SK-N-SH (cell line): ENCODE measurements around the gene RNF130.

Source experiments
- EP300 ChIP-seq, 2 experiments: IDR thresholded peaks; 2 replicates each; pipeline versions ENCODE4 v1.4.0 to v1.6.1; 2012; ENCODE audit warnings: borderline replicate concordance in 1 of 2, low read depth in 1 of 2, low read length in 1 of 2
- GABPA ChIP-seq: IDR thresholded peaks from 2 replicates; pipeline ENCODE4 v1.4.0; 2012; ENCODE audit warnings: low read depth, mild to moderate bottlenecking
- NRF1 ChIP-seq: IDR thresholded peaks from 2 replicates; pipeline ENCODE4 v1.6.1; 2012; ENCODE audit warnings: low read depth, mild to moderate bottlenecking, low read length
- POLR2AphosphoS5 ChIP-seq: IDR thresholded peaks from 2 replicates; pipeline ENCODE4 v1.6.1; 2012; ENCODE audit warnings: low read depth, low read length
- RAD21 ChIP-seq: IDR thresholded peaks from 2 replicates; pipeline ENCODE4 v1.6.1; 2012; ENCODE audit warnings: mild to moderate bottlenecking, low read length
- SMC3 ChIP-seq: IDR thresholded peaks from 2 replicates; pipeline ENCODE4 v1.6.1; 2012; ENCODE audit warnings: low read depth, low read length, improper control_type of control experiment
- TCF12 ChIP-seq: IDR thresholded peaks from 2 replicates; pipeline ENCODE4 v1.4.0; 2012
- YY1 ChIP-seq: IDR thresholded peaks from 2 replicates; pipeline ENCODE4 v1.4.0; 2012; ENCODE audit warnings: low read depth, mild to moderate bottlenecking
- TF ChIP-seq, protein P1 (sequence below): fragments of 200-600 bp; sonication (generic); IDR thresholded peaks from 2 replicates; pipeline ENCODE4 v1.6.1; 2017; ENCODE audit warnings: antibody characterized with exemption, mild to moderate bottlenecking, moderate library complexity
- TF ChIP-seq, protein P2 (sequence below): fragments of 150-350 bp; IDR thresholded peaks from 2 replicates; pipeline ENCODE4 v1.6.1; 2017; ENCODE audit warnings: antibody characterized with exemption, low read length, low read depth, borderline replicate concordance
- TF ChIP-seq, protein P3 (sequence below): IDR thresholded peaks from 2 replicates; pipeline ENCODE4; 2012
- TF ChIP-seq, protein P4 (sequence below): IDR thresholded peaks from 2 replicates; pipeline ENCODE4 v1.4.0; 2012; ENCODE audit warnings: low read depth
- TF ChIP-seq, protein P5 (sequence below): IDR thresholded peaks from 2 replicates; pipeline ENCODE4 v1.6.1; 2012; ENCODE audit warnings: mild to moderate bottlenecking, low read depth, low read length, moderate library complexity

DNA sequence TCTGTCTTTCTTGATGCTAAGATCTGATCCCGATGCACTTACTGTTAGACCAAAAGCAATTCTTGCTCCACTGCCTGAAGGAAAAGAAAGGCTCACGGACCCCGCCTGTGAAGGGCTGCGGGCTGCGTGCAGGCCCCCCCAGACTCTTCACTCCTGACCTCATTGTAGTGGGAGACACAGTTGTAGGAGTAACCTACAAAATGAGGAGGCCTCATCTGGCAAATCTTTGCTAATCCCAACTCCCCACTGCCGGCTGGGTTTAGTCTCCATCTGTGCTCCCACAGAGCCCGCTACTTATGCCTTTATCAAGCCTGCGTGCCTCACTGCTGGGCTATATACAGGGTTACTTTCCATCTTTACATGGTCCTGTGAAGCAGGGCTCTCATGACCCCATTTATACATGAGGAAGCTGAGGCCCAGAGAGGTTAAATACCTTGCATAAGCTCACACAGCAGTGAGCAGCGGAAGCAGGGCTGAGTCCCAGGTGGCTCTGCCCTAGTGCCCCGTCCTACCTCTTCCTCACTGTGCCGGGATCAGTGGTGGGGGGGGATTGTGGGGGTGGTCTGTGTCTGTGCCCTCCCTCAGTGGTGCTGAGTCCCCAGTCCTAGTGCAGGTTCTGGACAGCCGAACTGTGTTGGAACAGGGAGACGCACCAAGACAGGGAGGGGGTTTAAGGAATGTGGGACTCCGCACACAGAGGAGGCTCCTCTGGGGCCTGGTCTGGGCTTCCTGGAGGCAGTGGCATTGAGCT, 43.9 kb upstream of the RNF130 start:
- TF ChIP-seq, protein P1, sequence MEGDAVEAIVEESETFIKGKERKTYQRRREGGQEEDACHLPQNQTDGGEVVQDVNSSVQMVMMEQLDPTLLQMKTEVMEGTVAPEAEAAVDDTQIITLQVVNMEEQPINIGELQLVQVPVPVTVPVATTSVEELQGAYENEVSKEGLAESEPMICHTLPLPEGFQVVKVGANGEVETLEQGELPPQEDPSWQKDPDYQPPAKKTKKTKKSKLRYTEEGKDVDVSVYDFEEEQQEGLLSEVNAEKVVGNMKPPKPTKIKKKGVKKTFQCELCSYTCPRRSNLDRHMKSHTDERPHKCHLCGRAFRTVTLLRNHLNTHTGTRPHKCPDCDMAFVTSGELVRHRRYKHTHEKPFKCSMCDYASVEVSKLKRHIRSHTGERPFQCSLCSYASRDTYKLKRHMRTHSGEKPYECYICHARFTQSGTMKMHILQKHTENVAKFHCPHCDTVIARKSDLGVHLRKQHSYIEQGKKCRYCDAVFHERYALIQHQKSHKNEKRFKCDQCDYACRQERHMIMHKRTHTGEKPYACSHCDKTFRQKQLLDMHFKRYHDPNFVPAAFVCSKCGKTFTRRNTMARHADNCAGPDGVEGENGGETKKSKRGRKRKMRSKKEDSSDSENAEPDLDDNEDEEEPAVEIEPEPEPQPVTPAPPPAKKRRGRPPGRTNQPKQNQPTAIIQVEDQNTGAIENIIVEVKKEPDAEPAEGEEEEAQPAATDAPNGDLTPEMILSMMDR, result no peak
- no peak for TF ChIP-seq POLR2AphosphoS5
- no peak for TF ChIP-seq RAD21
- TF ChIP-seq, protein P2, sequence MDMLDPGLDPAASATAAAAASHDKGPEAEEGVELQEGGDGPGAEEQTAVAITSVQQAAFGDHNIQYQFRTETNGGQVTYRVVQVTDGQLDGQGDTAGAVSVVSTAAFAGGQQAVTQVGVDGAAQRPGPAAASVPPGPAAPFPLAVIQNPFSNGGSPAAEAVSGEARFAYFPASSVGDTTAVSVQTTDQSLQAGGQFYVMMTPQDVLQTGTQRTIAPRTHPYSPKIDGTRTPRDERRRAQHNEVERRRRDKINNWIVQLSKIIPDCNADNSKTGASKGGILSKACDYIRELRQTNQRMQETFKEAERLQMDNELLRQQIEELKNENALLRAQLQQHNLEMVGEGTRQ, result no peak
- TF ChIP-seq, protein P3, sequence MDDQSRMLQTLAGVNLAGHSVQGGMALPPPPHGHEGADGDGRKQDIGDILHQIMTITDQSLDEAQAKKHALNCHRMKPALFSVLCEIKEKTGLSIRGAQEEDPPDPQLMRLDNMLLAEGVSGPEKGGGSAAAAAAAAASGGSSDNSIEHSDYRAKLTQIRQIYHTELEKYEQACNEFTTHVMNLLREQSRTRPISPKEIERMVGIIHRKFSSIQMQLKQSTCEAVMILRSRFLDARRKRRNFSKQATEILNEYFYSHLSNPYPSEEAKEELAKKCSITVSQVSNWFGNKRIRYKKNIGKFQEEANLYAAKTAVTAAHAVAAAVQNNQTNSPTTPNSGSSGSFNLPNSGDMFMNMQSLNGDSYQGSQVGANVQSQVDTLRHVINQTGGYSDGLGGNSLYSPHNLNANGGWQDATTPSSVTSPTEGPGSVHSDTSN, result no peak
- no peak for TF ChIP-seq SMC3
- no peak for TF ChIP-seq GABPA
- TF ChIP-seq EP300 (IDR thresholded peaks at IDR 0.05; ENCODE audit: borderline replicate concordance in 1 of 2, low read depth in 1 of 2, low read length in 1 of 2), result no peak
- no peak for TF ChIP-seq NRF1
- TF ChIP-seq TCF12, result no peak
- TF ChIP-seq, protein P4, sequence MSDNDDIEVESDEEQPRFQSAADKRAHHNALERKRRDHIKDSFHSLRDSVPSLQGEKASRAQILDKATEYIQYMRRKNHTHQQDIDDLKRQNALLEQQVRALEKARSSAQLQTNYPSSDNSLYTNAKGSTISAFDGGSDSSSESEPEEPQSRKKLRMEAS, result no peak
- TF ChIP-seq, protein P5, sequence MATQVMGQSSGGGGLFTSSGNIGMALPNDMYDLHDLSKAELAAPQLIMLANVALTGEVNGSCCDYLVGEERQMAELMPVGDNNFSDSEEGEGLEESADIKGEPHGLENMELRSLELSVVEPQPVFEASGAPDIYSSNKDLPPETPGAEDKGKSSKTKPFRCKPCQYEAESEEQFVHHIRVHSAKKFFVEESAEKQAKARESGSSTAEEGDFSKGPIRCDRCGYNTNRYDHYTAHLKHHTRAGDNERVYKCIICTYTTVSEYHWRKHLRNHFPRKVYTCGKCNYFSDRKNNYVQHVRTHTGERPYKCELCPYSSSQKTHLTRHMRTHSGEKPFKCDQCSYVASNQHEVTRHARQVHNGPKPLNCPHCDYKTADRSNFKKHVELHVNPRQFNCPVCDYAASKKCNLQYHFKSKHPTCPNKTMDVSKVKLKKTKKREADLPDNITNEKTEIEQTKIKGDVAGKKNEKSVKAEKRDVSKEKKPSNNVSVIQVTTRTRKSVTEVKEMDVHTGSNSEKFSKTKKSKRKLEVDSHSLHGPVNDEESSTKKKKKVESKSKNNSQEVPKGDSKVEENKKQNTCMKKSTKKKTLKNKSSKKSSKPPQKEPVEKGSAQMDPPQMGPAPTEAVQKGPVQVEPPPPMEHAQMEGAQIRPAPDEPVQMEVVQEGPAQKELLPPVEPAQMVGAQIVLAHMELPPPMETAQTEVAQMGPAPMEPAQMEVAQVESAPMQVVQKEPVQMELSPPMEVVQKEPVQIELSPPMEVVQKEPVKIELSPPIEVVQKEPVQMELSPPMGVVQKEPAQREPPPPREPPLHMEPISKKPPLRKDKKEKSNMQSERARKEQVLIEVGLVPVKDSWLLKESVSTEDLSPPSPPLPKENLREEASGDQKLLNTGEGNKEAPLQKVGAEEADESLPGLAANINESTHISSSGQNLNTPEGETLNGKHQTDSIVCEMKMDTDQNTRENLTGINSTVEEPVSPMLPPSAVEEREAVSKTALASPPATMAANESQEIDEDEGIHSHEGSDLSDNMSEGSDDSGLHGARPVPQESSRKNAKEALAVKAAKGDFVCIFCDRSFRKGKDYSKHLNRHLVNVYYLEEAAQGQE, result no peak
- no peak for TF ChIP-seq YY1
